Motor neuron (in vitro differentiated cells): ENCODE data around the gene TAOK1. TPM values are rescaled to one million over a fixed set of nuclear protein-coding genes. Genes with fewer than 3 reads are reported as not detected.
"Not testable (repeated sequence)": the region's sequence is repeated elsewhere in the genome, so short reads cannot be mapped to it uniquely, and the experiment has no call there.

Source experiments
- ATAC-seq, 8 experiments: fragments of 200-7000 bp; cut with Tn5 transposase; replicated peaks in 6 of 8; 2 replicates each; pipeline ENCODE4 v1.8.0; 2021; ENCODE audit warnings: mild to moderate bottlenecking in 8 of 8, moderate library complexity in 8 of 8
- H3K27ac ChIP-seq, 2 donors: fragments of 250-450 bp; sonication (Bioruptor Pico); 2 replicates each; pipeline ENCODE4 v1.9.0; 2021; ENCODE audit warnings: antibody characterized with exemption in 2 of 2, mild to moderate bottlenecking in 2 of 2, moderate library complexity in 1 of 2
- H3K4me1 ChIP-seq, 2 donors: fragments of 250-450 bp; sonication (Bioruptor Pico); replicated peaks in 1 of 2; 2 replicates each; pipeline ENCODE4 v1.6.1; 2021; ENCODE audit warnings: antibody characterized with exemption in 2 of 2, mild to moderate bottlenecking in 2 of 2, moderate library complexity in 1 of 2
- H3K4me3 ChIP-seq, 5 donors: fragments of 250-450 bp; sonication (Bioruptor Pico); 2 replicates each; pipeline ENCODE4 v1.9.0; 2021; ENCODE audit warnings: antibody characterized with exemption in 5 of 5, mild to moderate bottlenecking in 5 of 5, moderate library complexity in 4 of 5
- WGBS, 10 experiments: fragments of 450-650 bp; shearing (Covaris generic); methylation state at CpG; one replicate each; pipeline ENCODE4 v1.0.0; 2022; 5-methylcytosine and 5-hydroxymethylcytosine counted together
- in situ Hi-C, 9 experiments: fragments of 400-800 bp; cut with MboI; loops; one replicate each; pipeline ENCODE4 v1.15.0; 2021; ENCODE audit warnings: low sequenced_read_pairs in 9 of 9, low pct_unique_long_range_greater_than_20kb in 2 of 9; ENCODE audit not compliant: unreplicated experiment in 9 of 9
- total RNA-seq, 8 experiments: library from RNA; unstranded; fragments of 300-600 nt; gene quantifications; 2 replicates each; pipeline versions ENCODE4 v1.2.3 to v1.2.4, GENCODE V29; 2022

The TAOK1 gene
- total RNA-seq, 8 experiments from 2014 or later = 31.1 to 77.9 (median 49.9) TPM

- Histone ChIP-seq H3K4me1 (no peaks in the 10 kb centered on the region), H3K27ac (no peak overlapping the region), H3K4me3 (no peak overlapping the region)
- ATAC-seq = peak in 2 of 8 experiments; percentile 31 to 42
- 71 to 100% (median 96%) methylated on average over 2 to 3 of the region's 3 CpGs; no CpG with 5 or more reads in 2 of the 10 experiments for WGBS, 10 experiments
- in situ Hi-C loops = loop anchor here in 3 of 9 experiments (25.0 kb wide), 2 partner anchors 137 to 162 kb away; partner anchors contain the start of gene TAOK1 (in 2 of the 3)
Measured at GRCh38 chr17:29524692-29525091, 134.5 kb downstream of the TAOK1 start.

GRCh38 chr17:29526322-29526721, 136.2 kb downstream of the TAOK1 start:
- 50 to 100% (median 100%) methylated on average over 1 to 3 of the region's 3 CpGs; no CpG with 5 or more reads in 5 of the 10 experiments for WGBS, 10 experiments
- no peak overlapping the region for H3K27ac ChIP-seq
- no peak overlapping the region for H3K4me3 ChIP-seq
- H3K4me1 ChIP-seq = no peaks in the 10 kb centered on the region
- ATAC-seq = peak in 1 of 8 experiments; percentile 42
- in situ Hi-C loops = loop anchor here in 3 of 9 experiments (25.0 kb wide), 2 partner anchors 139 to 164 kb away; partner anchors contain the start of gene TAOK1 (in 2 of the 3)

GRCh38 chr17:29533976-29534375, 143.8 kb downstream of the TAOK1 start:
- no peak for ATAC-seq
- Histone ChIP-seq H3K27ac (no peak overlapping the region), H3K4me1 (no peaks in the 10 kb centered on the region), H3K4me3 (no peak overlapping the region)
- in situ Hi-C loops = loop anchor here in 3 of 9 experiments (25.0 kb wide), 2 partner anchors 147 to 172 kb away; partner anchors contain the start of gene TAOK1 (in 2 of the 3)
- 30 to 100% (median 96%) methylated on average over 1 to 8 of the region's 8 CpGs for WGBS, 10 experiments

- H3K4me1 ChIP-seq = peaks cover 0 to 7% of the 10 kb centered on the region in 2 donors
- in situ Hi-C loops = loop anchor here in 3 of 9 experiments (25.0 kb wide), 2 partner anchors 157 to 182 kb away; partner anchors contain the start of gene TAOK1 (in 2 of the 3)
- 91 to 100% (median 100%) methylated on average over 1 to 4 of the region's 4 CpGs; no CpG with 5 or more reads in 3 of the 10 experiments for WGBS, 10 experiments
- no peak overlapping the region for H3K27ac ChIP-seq
- no peak overlapping the region for H3K4me3 ChIP-seq
- ATAC-seq = no peak
Measured at GRCh38 chr17:29544066-29544465, 153.9 kb downstream of the TAOK1 start.

- WGBS, 10 experiments = 78 to 100% (median 100%) methylated on average over 1 of the region's 1 CpG; no CpG with 5 or more reads in 3 of the 10 experiments
- H3K4me1 ChIP-seq = peaks cover 0 to 14% of the 10 kb centered on the region in 2 donors
- no peak overlapping the region for H3K27ac ChIP-seq
- ATAC-seq = peak in 4 of 8 experiments; percentile 58 to 92 (median 88)
- H3K4me3 ChIP-seq = no peak overlapping the region
- in situ Hi-C loops = loop anchor here in 3 of 9 experiments (25.0 kb wide), 2 partner anchors 159 to 184 kb away; partner anchors contain the start of gene TAOK1 (in 2 of the 3)
Measured at GRCh38 chr17:29546085-29546484, 155.9 kb downstream of the TAOK1 start.

- 60 to 100% (median 100%) methylated on average over 1 of the region's 1 CpG; no CpG with 5 or more reads in 5 of the 10 experiments for WGBS, 10 experiments
- in situ Hi-C loops = loop anchor here in 3 of 9 experiments (25.0 kb wide), 2 partner anchors 160 to 185 kb away; partner anchors contain the start of gene TAOK1 (in 2 of the 3)
- no peak overlapping the region for H3K4me3 ChIP-seq
- H3K4me1 ChIP-seq = peaks cover 0 to 14% of the 10 kb centered on the region in 2 donors
- H3K27ac ChIP-seq = no peak overlapping the region
- no peak for ATAC-seq
Measured at GRCh38 chr17:29546830-29547229, 156.7 kb downstream of the TAOK1 start.

- Histone ChIP-seq H3K4me1 (peaks cover 0 to 14% of the 10 kb centered on the region in 2 donors), H3K4me3 (no peak overlapping the region), H3K27ac (no peak overlapping the region)
- 0 to 47% (median 21%) methylated on average over 1 to 5 of the region's 5 CpGs; no CpG with 5 or more reads in 1 of the 10 experiments for WGBS, 10 experiments
- peak in 4 of 8 experiments; percentile 48 to 83 (median 62) for ATAC-seq
- in situ Hi-C loops = loop anchor here in 3 of 9 experiments (25.0 kb wide), 2 partner anchors 162 to 187 kb away; partner anchors contain the start of gene TAOK1 (in 2 of the 3)
Measured at GRCh38 chr17:29549177-29549923, 159.2 kb downstream of the TAOK1 start.

GRCh38 chr17:29555840-29556239, 165.7 kb downstream of the TAOK1 start:
- WGBS, 10 experiments = 17 to 100% (median 28%) methylated on average over 1 to 3 of the region's 3 CpGs; no CpG with 5 or more reads in 3 of the 10 experiments
- H3K4me1 ChIP-seq = no peaks in the 10 kb centered on the region
- no peak overlapping the region for H3K4me3 ChIP-seq
- peak in 1 of 8 experiments; percentile 43 for ATAC-seq
- in situ Hi-C loops = loop anchor here in 2 of 9 experiments (25.0 kb wide), 1 partner anchor 169 kb away; the partner anchor contains the start of gene TAOK1 (in 2 of the 2)
- H3K27ac ChIP-seq = no peak overlapping the region

- peak in 3 of 8 experiments; percentile 80 to 91 (median 90) for ATAC-seq
- WGBS, 10 experiments = 100% methylated on average over 1 of the region's 1 CpG; no CpG with 5 or more reads in 8 of the 10 experiments
- in situ Hi-C loops = loop anchor here in 2 of 9 experiments (25.0 kb wide), 1 partner anchor 170 kb away; the partner anchor contains the start of gene TAOK1 (in 2 of the 2)
- Histone ChIP-seq H3K4me3 (no peak overlapping the region), H3K4me1 (no peaks in the 10 kb centered on the region), H3K27ac (no peak overlapping the region)
Measured at GRCh38 chr17:29557085-29557738, 167.0 kb downstream of the TAOK1 start.

- H3K27ac ChIP-seq = no peak overlapping the region
- no peak overlapping the region for H3K4me3 ChIP-seq
- ATAC-seq = no peak
- H3K4me1 ChIP-seq = no peaks in the 10 kb centered on the region
- in situ Hi-C loops = loop anchor here in 2 of 9 experiments (25.0 kb wide), 1 partner anchor 170 kb away; the partner anchor contains the start of gene TAOK1 (in 2 of the 2)
Measured at GRCh38 chr17:29557739-29558116, 167.6 kb downstream of the TAOK1 start.

GRCh38 chr17:29558139-29558538, 168.0 kb downstream of the TAOK1 start:
- H3K4me3 ChIP-seq, H3K4me1 ChIP-seq, ATAC-seq, H3K27ac ChIP-seq: not testable (repeated sequence)
- 86 to 100% (median 95%) methylated on average over 1 to 5 of the region's 5 CpGs; no CpG with 5 or more reads in 2 of the 10 experiments for WGBS, 10 experiments
- in situ Hi-C loops = loop anchor here in 2 of 9 experiments (25.0 kb wide), 1 partner anchor 171 kb away; the partner anchor contains the start of gene TAOK1 (in 2 of the 2)

- 94 to 100% (median 100%) methylated on average over 1 to 2 of the region's 2 CpGs; no CpG with 5 or more reads in 6 of the 10 experiments for WGBS, 10 experiments
- Histone ChIP-seq H3K4me1 (no peaks in the 10 kb centered on the region), H3K27ac (no peak overlapping the region), H3K4me3 (no peak overlapping the region)
- ATAC-seq = no peak
- in situ Hi-C loops = loop anchor here in 2 of 9 experiments (25.0 kb wide), 1 partner anchor 172 kb away; the partner anchor contains the start of gene TAOK1 (in 2 of the 2)
Measured at GRCh38 chr17:29559640-29560039, 169.5 kb downstream of the TAOK1 start.
